HG02759 (cell line): ENCODE results near the gene LRRC73.
"Not testable (repeated sequence)": the region's sequence is repeated elsewhere in the genome, so short reads cannot be mapped to it uniquely, and the experiment has no call there.

Experiments
- ATAC-seq: cut with Tn5 transposase; IDR thresholded peaks from one replicate; pipeline ENCODE4 v1.9.1; 2021; ENCODE audit warnings: mild to moderate bottlenecking, moderate library complexity; ENCODE audit not compliant: unreplicated experiment

The LRRC73 gene

DNA sequence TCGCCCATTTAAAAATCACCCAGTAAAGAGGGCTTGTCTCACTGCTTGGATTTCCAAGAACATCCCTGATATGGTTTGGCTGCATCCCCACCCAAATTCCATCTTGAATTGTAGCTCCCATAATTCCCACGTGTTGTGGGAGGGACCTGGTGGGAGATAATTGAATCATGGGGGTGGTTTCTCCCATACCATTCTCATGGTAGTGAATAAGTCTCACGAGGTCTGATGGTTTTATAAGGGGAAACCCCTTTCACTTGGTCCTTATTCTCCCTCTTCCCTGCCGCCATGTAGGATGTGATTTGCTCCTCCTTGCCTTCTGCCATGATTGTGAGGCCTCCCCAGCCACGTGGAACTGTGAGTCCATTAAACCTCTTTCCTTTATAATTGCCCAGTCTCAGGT is 42.9 kb downstream of the LRRC73 start:
- not testable (repeated sequence) for ATAC-seq

DNA sequence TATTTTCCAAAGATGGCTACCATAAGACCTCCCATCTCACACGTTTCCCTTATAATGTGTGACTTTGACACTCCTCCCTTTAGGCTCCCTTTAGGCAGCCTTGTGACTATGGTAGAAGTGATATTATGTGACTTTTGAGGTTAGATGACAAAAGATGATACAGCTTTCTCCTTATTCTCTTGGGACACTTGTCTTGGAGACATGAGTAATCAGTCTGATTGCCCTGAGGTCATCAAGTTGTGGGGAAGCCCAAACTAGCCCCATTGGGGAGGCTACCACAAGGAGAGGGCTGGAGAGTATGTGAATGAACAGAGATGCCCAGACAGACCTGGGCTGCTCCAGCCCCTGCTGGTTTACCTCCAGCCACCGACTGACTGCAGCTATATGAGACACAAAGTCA is 44.2 kb downstream of the LRRC73 start:
- ATAC-seq: no peak

DNA sequence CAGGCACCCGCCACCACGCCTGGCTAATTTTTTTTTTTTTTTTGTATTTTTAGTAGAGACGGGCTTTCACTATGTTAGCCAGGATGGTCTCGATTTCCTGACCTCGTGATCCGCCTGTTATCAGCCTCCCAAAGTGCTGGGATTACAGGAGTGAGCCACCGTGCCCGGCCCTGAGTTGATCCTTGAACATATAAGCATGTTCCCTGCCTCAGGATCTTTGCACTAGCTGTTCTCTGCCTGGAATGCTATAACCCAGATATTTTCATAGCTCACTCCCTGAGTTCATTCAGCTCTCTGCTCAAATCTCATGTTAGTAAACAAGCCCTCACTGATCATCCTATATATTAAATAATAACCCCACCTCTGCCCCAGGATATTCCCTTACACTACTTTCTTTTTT is 45.8 kb downstream of the LRRC73 start:
- no peak for ATAC-seq

DNA sequence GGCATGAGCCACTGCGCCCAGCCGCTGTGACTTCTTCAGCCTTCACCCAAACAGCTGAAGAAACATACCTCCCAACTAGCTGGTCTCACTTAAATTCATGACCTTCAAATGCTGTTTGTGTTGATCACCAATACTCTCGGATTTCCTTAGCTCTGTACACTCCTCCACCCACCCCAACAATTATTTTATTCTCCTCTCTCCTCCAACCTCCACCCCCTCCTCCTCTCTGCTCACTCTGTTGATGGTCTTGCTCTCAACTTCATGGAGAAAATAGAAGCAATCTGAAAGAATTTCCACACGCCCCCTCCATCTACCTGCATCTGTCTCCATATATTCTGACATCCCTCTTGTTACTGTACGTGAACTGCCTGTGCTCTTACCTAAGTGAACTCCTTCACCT is 48.2 kb downstream of the LRRC73 start:
- no peak for ATAC-seq

DNA sequence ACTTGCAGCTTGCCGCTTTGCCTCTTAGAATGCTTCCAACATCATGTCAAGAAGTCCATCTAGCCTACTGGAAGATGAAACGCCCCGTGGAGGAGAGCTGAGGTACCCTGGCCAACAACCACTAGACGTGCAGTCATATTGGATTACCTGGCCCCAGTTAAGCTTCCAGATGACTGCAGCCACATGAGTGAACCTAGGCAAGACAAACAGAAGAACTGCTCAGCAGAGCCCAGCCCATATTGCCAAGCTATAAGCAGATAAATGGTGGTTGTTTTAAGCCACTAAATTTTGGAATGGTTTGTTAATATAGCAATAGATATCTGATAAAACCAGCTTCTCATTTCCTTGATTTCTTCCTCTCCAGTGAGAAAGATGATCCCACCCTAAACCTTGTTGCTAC is 50.1 kb downstream of the LRRC73 start:
- no peak for ATAC-seq

DNA sequence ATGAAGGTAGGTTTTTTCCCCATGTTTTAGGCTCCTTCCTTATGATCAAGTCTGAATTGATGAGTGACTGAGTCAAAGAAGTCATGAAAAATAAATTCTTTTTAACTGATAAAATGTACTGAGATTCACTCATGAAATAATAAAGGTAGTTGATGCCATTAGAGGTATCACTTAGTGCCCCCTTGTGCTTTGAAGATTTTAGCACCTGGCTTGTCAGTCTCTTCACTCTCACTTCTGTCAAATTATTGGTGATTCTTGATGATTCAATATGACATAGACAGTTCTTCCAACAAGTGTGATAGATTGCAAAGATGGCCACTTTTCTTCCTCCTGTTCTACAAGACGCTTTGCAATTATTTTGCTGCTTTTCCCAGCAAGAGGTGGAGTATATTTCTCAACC is 50.6 kb downstream of the LRRC73 start:
- ATAC-seq: no peak

DNA sequence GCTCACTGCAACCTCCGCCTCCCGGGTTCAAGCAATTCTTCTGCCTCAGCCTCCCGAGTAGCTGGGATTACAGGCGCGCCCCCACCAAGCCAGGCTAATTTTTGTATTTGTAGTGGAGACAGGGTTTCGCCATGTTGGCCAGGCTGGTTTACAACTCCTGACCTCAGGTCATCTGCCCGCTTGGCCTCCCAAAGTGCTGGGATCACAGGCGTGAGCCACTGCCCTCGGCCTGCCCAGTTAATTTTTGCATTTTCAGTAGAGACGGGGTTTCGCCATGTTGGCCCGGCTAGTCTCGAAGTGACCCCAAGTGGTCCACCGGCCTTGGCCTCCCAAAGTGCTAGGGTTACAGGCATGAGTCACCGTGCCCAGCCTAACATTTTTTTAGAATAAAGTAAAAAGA is 52.0 kb downstream of the LRRC73 start:
- not testable (repeated sequence) for ATAC-seq

DNA sequence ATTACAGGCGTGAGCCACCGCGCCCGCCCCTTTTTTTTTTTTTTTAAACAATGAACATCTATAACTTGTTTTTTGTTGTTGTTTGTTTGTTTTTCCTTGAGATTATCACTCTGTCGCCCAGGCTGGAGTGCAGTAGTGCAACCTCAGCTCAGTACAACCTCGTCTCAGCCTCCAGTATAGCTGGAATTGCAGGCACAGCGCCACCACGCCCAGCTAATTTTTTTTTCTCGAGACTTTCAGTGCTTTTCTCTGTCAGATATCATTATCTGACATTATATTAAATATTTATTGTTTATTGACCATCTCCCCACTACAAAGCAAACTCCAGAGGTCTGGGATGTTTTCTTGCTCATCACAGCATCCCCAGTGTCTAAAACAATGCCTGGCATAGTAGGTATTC is 52.5 kb downstream of the LRRC73 start:
- ATAC-seq: no peak
